Testis (tissue), 3 donors: ENCODE results near the gene ACTL10. TPM values are rescaled to one million over a fixed set of nuclear protein-coding genes. Genes with fewer than 3 reads are reported as not detected.

Experiments
- DNase-seq: peaks from one replicate; pipeline ENCODE4 v3.0.0-alpha.2; 2019
- H3K27ac ChIP-seq, 2 donors: fragments of 200-600 bp; sonication (generic); one replicate each; pipeline ENCODE4 v1.5.1; 2019
- H3K27me3 ChIP-seq: fragments of 200-600 bp; sonication (generic); one replicate; pipeline ENCODE4 v1.5.1; 2019
- H3K36me3 ChIP-seq: fragments of 200-600 bp; sonication (generic); one replicate; pipeline ENCODE4 v1.5.1; 2017; ENCODE audit warnings: low read depth; ENCODE audit errors: missing control alignments
- H3K4me1 ChIP-seq: fragments of 200-600 bp; sonication (generic); one replicate; pipeline ENCODE4 v1.5.1; 2019
- H3K4me3 ChIP-seq, 2 donors: fragments of 200-600 bp; sonication (generic); one replicate each; pipeline ENCODE4 v1.5.1; 2017 to 2019
- H3K9me3 ChIP-seq: fragments of 200-600 bp; sonication (generic); one replicate; pipeline ENCODE4 v1.5.1; 2017
- POLR2A ChIP-seq: fragments of 450-650 bp; IDR thresholded peaks from one replicate; pipeline ENCODE4 v1.6.1; 2017; ENCODE audit warnings: antibody characterized with exemption, mild to moderate bottlenecking, moderate library complexity
- WGBS, 2 donors: methylation state at CpG; one replicate each; pipeline ENCODE4 v1.1.5; 2018; 5-methylcytosine and 5-hydroxymethylcytosine counted together
- intact Hi-C: fragments of 100-400 bp; cut with DNase I; formaldehyde crosslinking; loops from one replicate; pipeline ENCODE4 v1.15.1; 2023; ENCODE audit warnings: low total_unique reads
- polyA plus RNA-seq: library from polyadenylated mRNA; stranded (reverse); fragments of 350-450 nt; fragmentation: Illumina TruSeq; extraction: RNeasy Lipid Tissue Mini Kit (QIAGEN cat#74804); gene quantifications from one replicate; pipeline ENCODE4 v1.2.3, GENCODE V29; 2014; ENCODE audit warnings: low read depth, low replicate concordance; ENCODE audit not compliant: insufficient read depth
- total RNA-seq, 2 donors: library from RNA; depleted of rRNA; stranded (reverse); fragments of >200 nt; gene quantifications; one replicate each; pipeline ENCODE4 v1.2.3, GENCODE V29; 2016
- TF ChIP-seq, protein P1 (sequence below), 3 experiments: fragments of 450-650 bp in 2 of 3; fragments of 200-600 bp in 1 of 3; sonication (generic) in 1 of 3; IDR thresholded peaks; one replicate each; pipeline ENCODE4 v1.5.1; 2016 to 2019; ENCODE audit warnings: antibody characterized with exemption in 3 of 3, mild to moderate bottlenecking in 2 of 3, moderate library complexity in 1 of 3

ACTL10 gene
- total and polyA plus RNA-seq, 3 donors from 2014 or later = 26.6 to 62.1 (median 55.0) TPM

DNA sequence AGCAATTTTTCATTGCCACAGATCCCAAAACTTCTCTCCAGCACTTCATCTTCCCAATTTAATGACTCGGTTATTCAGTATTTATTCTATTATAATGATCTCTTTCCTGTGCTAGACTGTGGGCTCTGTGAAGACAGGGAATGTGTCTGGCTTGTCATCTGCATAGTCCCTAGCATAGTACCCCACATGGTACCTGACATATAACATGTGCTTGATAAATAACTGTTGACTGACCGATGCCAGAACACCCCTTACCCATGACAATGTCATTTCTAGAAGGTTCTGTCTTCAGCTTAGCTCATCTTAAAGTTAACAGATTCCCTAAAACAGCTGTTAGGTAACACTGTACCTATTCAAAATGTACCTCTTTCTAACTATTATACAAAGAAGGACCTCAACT lies 49.8 kb downstream of the ACTL10 start:
- DNase-seq = no peak
- Histone ChIP-seq H3K27me3 (no peaks in the 10 kb centered on the region), H3K4me1 (peaks cover 8% of the 10 kb centered on the region), H3K27ac (no peak overlapping the region), H3K36me3 (no peaks in the 10 kb centered on the region), H3K4me3 (no peak overlapping the region), H3K9me3 (no peaks in the 10 kb centered on the region)
- intact Hi-C loops = no loop called here
- WGBS, 2 donors = 88 to 100% methylated on average over 2 of the region's 2 CpGs
- TF ChIP-seq POLR2A = no peak
- TF ChIP-seq, protein P1, sequence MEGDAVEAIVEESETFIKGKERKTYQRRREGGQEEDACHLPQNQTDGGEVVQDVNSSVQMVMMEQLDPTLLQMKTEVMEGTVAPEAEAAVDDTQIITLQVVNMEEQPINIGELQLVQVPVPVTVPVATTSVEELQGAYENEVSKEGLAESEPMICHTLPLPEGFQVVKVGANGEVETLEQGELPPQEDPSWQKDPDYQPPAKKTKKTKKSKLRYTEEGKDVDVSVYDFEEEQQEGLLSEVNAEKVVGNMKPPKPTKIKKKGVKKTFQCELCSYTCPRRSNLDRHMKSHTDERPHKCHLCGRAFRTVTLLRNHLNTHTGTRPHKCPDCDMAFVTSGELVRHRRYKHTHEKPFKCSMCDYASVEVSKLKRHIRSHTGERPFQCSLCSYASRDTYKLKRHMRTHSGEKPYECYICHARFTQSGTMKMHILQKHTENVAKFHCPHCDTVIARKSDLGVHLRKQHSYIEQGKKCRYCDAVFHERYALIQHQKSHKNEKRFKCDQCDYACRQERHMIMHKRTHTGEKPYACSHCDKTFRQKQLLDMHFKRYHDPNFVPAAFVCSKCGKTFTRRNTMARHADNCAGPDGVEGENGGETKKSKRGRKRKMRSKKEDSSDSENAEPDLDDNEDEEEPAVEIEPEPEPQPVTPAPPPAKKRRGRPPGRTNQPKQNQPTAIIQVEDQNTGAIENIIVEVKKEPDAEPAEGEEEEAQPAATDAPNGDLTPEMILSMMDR (IDR thresholded peaks at IDR 0.05) = no peak

Other genes with a start within 250 kb of the ACTL10 start
- gene SNTA1, start 223.2 kb upstream of the ACTL10 start, total RNA-seq = 100 to 1,000 TPM in 1 of 2 donors, 10 to 100 TPM in 1; 96.8 to 135 TPM
- gene SNTA1, start 223.2 kb upstream of the ACTL10 start, polyA plus RNA-seq = 28.0 TPM
- 10 to 100 TPM; 33.1 to 39.2 TPM for gene CBFA2T2, start 176.8 kb upstream of the ACTL10 start, total RNA-seq
- gene CBFA2T2, start 176.8 kb upstream of the ACTL10 start, polyA plus RNA-seq = 25.2 TPM
- gene C20orf144, start 4.6 kb upstream of the ACTL10 start, total RNA-seq = 100 to 1,000 TPM in 1 of 2 donors, 10 to 100 TPM in 1; 40.0 to 119 TPM
- 128 TPM for gene C20orf144, start 4.6 kb upstream of the ACTL10 start, polyA plus RNA-seq
- gene NECAB3, start 7.5 kb downstream of the ACTL10 start, total RNA-seq = 100 to 1,000 TPM; 106 to 118 TPM
- 59.7 TPM for gene NECAB3, start 7.5 kb downstream of the ACTL10 start, polyA plus RNA-seq
- 10 to 100 TPM; 19.9 to 22.8 TPM for gene E2F1, start 19.4 kb downstream of the ACTL10 start, total RNA-seq
- 16.9 TPM for gene E2F1, start 19.4 kb downstream of the ACTL10 start, polyA plus RNA-seq
- gene PXMP4, start 53.4 kb downstream of the ACTL10 start, total RNA-seq = 1 to 10 TPM; 4.6 to 5.1 TPM
- gene PXMP4, start 53.4 kb downstream of the ACTL10 start, polyA plus RNA-seq = 6.8 TPM
- gene ZNF341, start 65.1 kb downstream of the ACTL10 start, total RNA-seq = 1 to 10 TPM; 7.0 to 8.7 TPM
- gene ZNF341, start 65.1 kb downstream of the ACTL10 start, polyA plus RNA-seq = 5.5 TPM
- 100 to 1,000 TPM in 1 of 2 donors, 10 to 100 TPM in 1; 98.3 to 102 TPM for gene CHMP4B, start 144.4 kb downstream of the ACTL10 start, total RNA-seq
- 114 TPM for gene CHMP4B, start 144.4 kb downstream of the ACTL10 start, polyA plus RNA-seq